HEK293 (cell line): ENCODE measurements around the gene OR9A2.

ENCODE experiments used
- BCL11A ChIP-seq: fragments of 450-650 bp; formaldehyde crosslinking; IDR thresholded peaks from 2 replicates; pipeline ENCODE4 v1.5.1; 2016; ENCODE audit warnings: low read depth, missing biosample characterization, missing genetic modification characterization
- HOXA7 ChIP-seq: sonication (generic); formaldehyde crosslinking; IDR thresholded peaks from 2 replicates; pipeline ENCODE4 v1.8.1; 2022; ENCODE audit warnings: missing genetic modification reagents, borderline replicate concordance
- SP2 ChIP-seq: fragments of 450-650 bp; formaldehyde crosslinking; IDR thresholded peaks from 2 replicates; pipeline ENCODE4 v1.5.1; 2016; ENCODE audit warnings: missing biosample characterization, missing genetic modification characterization
- ZBTB1 ChIP-seq: fragments of 450-650 bp; formaldehyde crosslinking; IDR thresholded peaks from 2 replicates; pipeline ENCODE4 v1.5.1; 2016; ENCODE audit warnings: missing biosample characterization, missing genetic modification characterization
- ZNF138 ChIP-seq: fragments of 450-650 bp; formaldehyde crosslinking; IDR thresholded peaks from 2 replicates; pipeline ENCODE4 v1.5.1; 2016; ENCODE audit warnings: missing biosample characterization, missing genetic modification characterization, borderline replicate concordance
- ZNF223 ChIP-seq: fragments of 450-650 bp; formaldehyde crosslinking; IDR thresholded peaks from 2 replicates; pipeline ENCODE4 v1.5.1; 2016; ENCODE audit warnings: missing biosample characterization, missing genetic modification characterization
- ZNF274 ChIP-seq, 2 experiments: fragments of 200-500 bp in 1 of 2; fragments of 450-650 bp in 1 of 2; sonication (Bioruptor generic) in 1 of 2; formaldehyde crosslinking in 1 of 2; IDR thresholded peaks; 2 replicates each; pipeline versions ENCODE4 v1.5.1 to v1.6.1; 2014 to 2016; ENCODE audit warnings: borderline replicate concordance in 1 of 2, inconsistent platforms in 1 of 2, low read length in 1 of 2, missing biosample characterization in 1 of 2, missing genetic modification characterization in 1 of 2
- ZNF350 ChIP-seq: fragments of 450-650 bp; formaldehyde crosslinking; IDR thresholded peaks from 2 replicates; pipeline ENCODE4 v1.5.0; 2017; ENCODE audit warnings: missing biosample characterization, mild to moderate bottlenecking, missing genetic modification characterization
- ZNF354C ChIP-seq: fragments of 450-650 bp; formaldehyde crosslinking; IDR thresholded peaks from 2 replicates; pipeline ENCODE4 v1.5.1; 2016; ENCODE audit warnings: missing biosample characterization, missing genetic modification characterization, low read depth, borderline replicate concordance
- ZNF423 ChIP-seq: fragments of 450-650 bp; formaldehyde crosslinking; IDR thresholded peaks from 2 replicates; pipeline ENCODE4 v1.5.1; 2016; ENCODE audit warnings: missing biosample characterization, missing genetic modification characterization
- ZNF48 ChIP-seq: fragments of 450-650 bp; formaldehyde crosslinking; IDR thresholded peaks from 2 replicates; pipeline ENCODE4 v1.5.1; 2016; ENCODE audit warnings: missing biosample characterization, missing genetic modification characterization
- ZNF837 ChIP-seq: fragments of 450-650 bp; formaldehyde crosslinking; IDR thresholded peaks from 2 replicates; pipeline ENCODE4 v1.5.1; 2016; ENCODE audit warnings: missing biosample characterization, missing genetic modification characterization
- TF ChIP-seq, protein P1 (sequence below): fragments of 450-650 bp; formaldehyde crosslinking; IDR thresholded peaks from 2 replicates; pipeline ENCODE4 v1.5.1; 2016; ENCODE audit warnings: missing biosample characterization, missing genetic modification characterization
- TF ChIP-seq, protein P2 (sequence below): fragments of 450-650 bp; formaldehyde crosslinking; IDR thresholded peaks from 2 replicates; pipeline ENCODE4 v1.5.1; 2016; ENCODE audit warnings: missing biosample characterization, missing genetic modification characterization

DNA sequence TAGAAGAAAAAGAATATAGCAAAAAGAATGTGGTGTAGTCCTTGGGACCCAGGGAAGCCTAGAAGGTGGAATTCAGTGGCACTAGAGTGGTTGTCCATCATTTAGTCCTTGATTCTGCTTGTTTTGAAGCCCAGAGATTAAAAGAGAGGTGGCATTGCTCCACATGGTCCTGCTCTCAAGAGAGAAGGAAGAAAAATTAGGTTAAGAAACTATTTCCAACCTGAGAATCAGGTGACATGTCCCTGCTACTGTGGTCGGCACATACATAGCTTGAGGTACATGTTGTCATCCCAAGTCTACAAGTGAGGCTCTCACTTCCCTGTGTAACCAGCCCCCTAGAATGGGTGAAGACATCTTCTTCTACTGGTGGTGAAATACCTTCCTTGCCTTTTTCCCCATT is at the start of gene OR9A2:
- no peak for TF ChIP-seq ZNF350 (tag by site-specific recombination)
- TF ChIP-seq ZNF274 (IDR thresholded peaks at IDR 0.05; ENCODE audit: low read length): no peak
- no peak for TF ChIP-seq ZNF274 (tag by site-specific recombination; IDR thresholded peaks at IDR 0.05; ENCODE audit: borderline replicate concordance)
- TF ChIP-seq, protein P1, sequence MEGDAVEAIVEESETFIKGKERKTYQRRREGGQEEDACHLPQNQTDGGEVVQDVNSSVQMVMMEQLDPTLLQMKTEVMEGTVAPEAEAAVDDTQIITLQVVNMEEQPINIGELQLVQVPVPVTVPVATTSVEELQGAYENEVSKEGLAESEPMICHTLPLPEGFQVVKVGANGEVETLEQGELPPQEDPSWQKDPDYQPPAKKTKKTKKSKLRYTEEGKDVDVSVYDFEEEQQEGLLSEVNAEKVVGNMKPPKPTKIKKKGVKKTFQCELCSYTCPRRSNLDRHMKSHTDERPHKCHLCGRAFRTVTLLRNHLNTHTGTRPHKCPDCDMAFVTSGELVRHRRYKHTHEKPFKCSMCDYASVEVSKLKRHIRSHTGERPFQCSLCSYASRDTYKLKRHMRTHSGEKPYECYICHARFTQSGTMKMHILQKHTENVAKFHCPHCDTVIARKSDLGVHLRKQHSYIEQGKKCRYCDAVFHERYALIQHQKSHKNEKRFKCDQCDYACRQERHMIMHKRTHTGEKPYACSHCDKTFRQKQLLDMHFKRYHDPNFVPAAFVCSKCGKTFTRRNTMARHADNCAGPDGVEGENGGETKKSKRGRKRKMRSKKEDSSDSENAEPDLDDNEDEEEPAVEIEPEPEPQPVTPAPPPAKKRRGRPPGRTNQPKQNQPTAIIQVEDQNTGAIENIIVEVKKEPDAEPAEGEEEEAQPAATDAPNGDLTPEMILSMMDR (tag by site-specific recombination): no peak
- TF ChIP-seq ZNF354C (tag by site-specific recombination): no peak
- TF ChIP-seq HOXA7 (CRISPR knock-in tag): no peak
- TF ChIP-seq, protein P2, sequence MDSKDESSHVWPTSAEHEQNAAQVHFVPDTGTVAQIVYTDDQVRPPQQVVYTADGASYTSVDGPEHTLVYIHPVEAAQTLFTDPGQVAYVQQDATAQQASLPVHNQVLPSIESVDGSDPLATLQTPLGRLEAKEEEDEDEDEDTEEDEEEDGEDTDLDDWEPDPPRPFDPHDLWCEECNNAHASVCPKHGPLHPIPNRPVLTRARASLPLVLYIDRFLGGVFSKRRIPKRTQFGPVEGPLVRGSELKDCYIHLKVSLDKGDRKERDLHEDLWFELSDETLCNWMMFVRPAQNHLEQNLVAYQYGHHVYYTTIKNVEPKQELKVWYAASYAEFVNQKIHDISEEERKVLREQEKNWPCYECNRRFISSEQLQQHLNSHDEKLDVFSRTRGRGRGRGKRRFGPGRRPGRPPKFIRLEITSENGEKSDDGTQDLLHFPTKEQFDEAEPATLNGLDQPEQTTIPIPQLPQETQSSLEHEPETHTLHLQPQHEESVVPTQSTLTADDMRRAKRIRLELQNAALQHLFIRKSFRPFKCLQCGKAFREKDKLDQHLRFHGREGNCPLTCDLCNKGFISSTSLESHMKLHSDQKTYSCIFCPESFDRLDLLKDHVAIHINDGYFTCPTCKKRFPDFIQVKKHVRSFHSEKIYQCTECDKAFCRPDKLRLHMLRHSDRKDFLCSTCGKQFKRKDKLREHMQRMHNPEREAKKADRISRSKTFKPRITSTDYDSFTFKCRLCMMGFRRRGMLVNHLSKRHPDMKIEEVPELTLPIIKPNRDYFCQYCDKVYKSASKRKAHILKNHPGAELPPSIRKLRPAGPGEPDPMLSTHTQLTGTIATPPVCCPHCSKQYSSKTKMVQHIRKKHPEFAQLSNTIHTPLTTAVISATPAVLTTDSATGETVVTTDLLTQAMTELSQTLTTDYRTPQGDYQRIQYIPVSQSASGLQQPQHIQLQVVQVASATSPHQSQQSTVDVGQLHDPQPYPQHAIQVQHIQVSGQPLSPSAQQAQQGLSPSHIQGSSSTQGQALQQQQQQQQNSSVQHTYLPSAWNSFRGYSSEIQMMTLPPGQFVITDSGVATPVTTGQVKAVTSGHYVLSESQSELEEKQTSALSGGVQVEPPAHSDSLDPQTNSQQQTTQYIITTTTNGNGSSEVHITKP: no peak
- no peak for TF ChIP-seq SP2 (tag by site-specific recombination)
- TF ChIP-seq ZNF423 (tag by site-specific recombination): no peak
- no peak for TF ChIP-seq ZNF138
- no peak for TF ChIP-seq ZNF48 (tag by site-specific recombination)
- TF ChIP-seq ZNF223 (tag by site-specific recombination): no peak
- TF ChIP-seq ZNF837 (tag by site-specific recombination): no peak
- TF ChIP-seq BCL11A: no peak
- no peak for TF ChIP-seq ZBTB1 (tag by site-specific recombination)
